Stimulated activated CD4-positive, alpha-beta T cell treated with anti-CD3 and anti-CD28 coated beads, Interleukin-1b, Interleukin-23, amount 100 ng/mL, for 48 hours (primary cell): ENCODE data around the gene FMNL2.
"Not testable (repeated sequence)": the region's sequence is repeated elsewhere in the genome, so short reads cannot be mapped to it uniquely, and the experiment has no call there.

Source experiments
- DNase-seq: peaks from one replicate; pipeline ENCODE4 v3.0.0-alpha.2; 2020

The FMNL2 gene

GRCh38 chr2:152499896-152500735 lies 165.1 kb downstream of the FMNL2 start:
- DNase-seq, result no peak

- no peak for DNase-seq
Measured at GRCh38 chr2:152500772-152501171, 165.8 kb downstream of the FMNL2 start.

- no peak for DNase-seq
Measured at GRCh38 chr2:152501666-152502065, 166.7 kb downstream of the FMNL2 start.

GRCh38 chr2:152504618-152505017 lies 169.6 kb downstream of the FMNL2 start:
- no peak for DNase-seq

- no peak for DNase-seq
Measured at GRCh38 chr2:152505495-152505906, 170.5 kb downstream of the FMNL2 start.

GRCh38 chr2:152506843-152507242 lies 171.9 kb downstream of the FMNL2 start:
- no peak for DNase-seq

- no peak for DNase-seq
Measured at GRCh38 chr2:152507907-152508306, 172.9 kb downstream of the FMNL2 start.

- DNase-seq, result no peak
Measured at GRCh38 chr2:152508446-152508845, 173.5 kb downstream of the FMNL2 start.

- DNase-seq, result no peak
Measured at GRCh38 chr2:152509772-152510491, 175.0 kb downstream of the FMNL2 start.

GRCh38 chr2:152510621-152511020 lies 175.6 kb downstream of the FMNL2 start:
- DNase-seq, result no peak

- no peak for DNase-seq
Measured at GRCh38 chr2:152511981-152512380, 177.0 kb downstream of the FMNL2 start.

GRCh38 chr2:152513029-152513428 lies 178.1 kb downstream of the FMNL2 start:
- no peak for DNase-seq

GRCh38 chr2:152513681-152514080 lies 178.7 kb downstream of the FMNL2 start:
- DNase-seq, result no peak

GRCh38 chr2:152518034-152518433 lies 183.1 kb downstream of the FMNL2 start:
- no peak for DNase-seq

- DNase-seq, result no peak
Measured at GRCh38 chr2:152518641-152519580, 183.9 kb downstream of the FMNL2 start.

- no peak for DNase-seq
Measured at GRCh38 chr2:152519581-152519952, 184.6 kb downstream of the FMNL2 start.

- no peak for DNase-seq
Measured at GRCh38 chr2:152520759-152521158, 185.8 kb downstream of the FMNL2 start.

GRCh38 chr2:152522446-152522845 lies 187.5 kb downstream of the FMNL2 start:
- not testable (repeated sequence) for DNase-seq

- DNase-seq, result no peak
Measured at GRCh38 chr2:152523091-152523490, 188.1 kb downstream of the FMNL2 start.

GRCh38 chr2:152525277-152525838 lies 190.4 kb downstream of the FMNL2 start:
- DNase-seq, result no peak

- no peak for DNase-seq
Measured at GRCh38 chr2:152529420-152530115, 194.6 kb downstream of the FMNL2 start.

GRCh38 chr2:152532241-152532640 lies 197.3 kb downstream of the FMNL2 start:
- DNase-seq, result no peak
